ENCODE data around the gene PSMB7. TPM values are rescaled to one million over a fixed set of nuclear protein-coding genes. Genes with fewer than 3 reads are reported as not detected.

Gene PSMB7
- polyA plus RNA-seq, 3 donors from 2014 or later: 167 to 256 (median 186) TPM

Other genes starting within 250 kb of the PSMB7 start
- gene NEK6, start 157.5 kb downstream of the PSMB7 start, polyA plus RNA-seq: 10 to 100 TPM in 2 of 3 donors, 1 to 10 TPM in 1; 8.8 to 18.0 (median 13.8) TPM
- gene ADGRD2, start 35.0 kb upstream of the PSMB7 start, polyA plus RNA-seq: not detected
- not detected for gene NR5A1, start 92.0 kb upstream of the PSMB7 start, polyA plus RNA-seq